Natural killer cell (primary cell): Measurements from ENCODE around the gene MALL. TPM values are rescaled to one million over a fixed set of nuclear protein-coding genes. Genes with fewer than 3 reads are reported as not detected.
"Not testable (repeated sequence)": the region's sequence is repeated elsewhere in the genome, so short reads cannot be mapped to it uniquely, and the experiment has no call there.

Source experiments
- ATAC-seq, 3 donors: fragments of 150-1000 bp in 2 of 3; fragments of 200-7000 bp in 1 of 3; cut with Tn5 transposase; 1 replicate in 1 of 3; 2 replicates in 2 of 3; pipeline ENCODE4 v1.10.0; 2021; ENCODE audit warnings: mild to moderate bottlenecking in 2 of 3, moderate library complexity in 2 of 3
- DNase-seq, 2 donors: peaks; one replicate each; pipeline versions ENCODE4 v3.0.0 to v3.0.0-alpha.2; 2013 to 2021; ENCODE audit warnings: mixed read lengths in 1 of 2
- H3K27ac ChIP-seq: one replicate; pipeline ENCODE4 v1.5.1; 2013; ENCODE audit warnings: mild to moderate bottlenecking, low read length
- H3K27me3 ChIP-seq: one replicate; pipeline ENCODE4 v1.6.1; 2013; ENCODE audit warnings: low read length; ENCODE audit not compliant: control insufficient read depth, insufficient read depth
- H3K36me3 ChIP-seq: one replicate; pipeline ENCODE4 v1.6.1; 2013; ENCODE audit warnings: low read length; ENCODE audit not compliant: control insufficient read depth, insufficient read depth
- H3K4me1 ChIP-seq: one replicate; pipeline ENCODE4 v1.6.1; 2013; ENCODE audit warnings: low read length; ENCODE audit not compliant: control insufficient read depth, insufficient read depth
- H3K4me3 ChIP-seq: one replicate; pipeline ENCODE4 v1.5.1; 2013; ENCODE audit warnings: low read length
- H3K9me3 ChIP-seq: one replicate; pipeline ENCODE4 v1.6.1; 2013; ENCODE audit warnings: low read length; ENCODE audit not compliant: control insufficient read depth, insufficient read depth
- H3K27ac Mint-ChIP-seq, 2 donors: one replicate each; pipeline ENCODE4 v1.8.0; 2022; ENCODE audit warnings: mild to moderate bottlenecking in 2 of 2, mixed read lengths in 2 of 2, moderate library complexity in 1 of 2
- H3K27me3 Mint-ChIP-seq, 2 donors: one replicate each; pipeline ENCODE4 v1.8.0; 2022; ENCODE audit warnings: low read depth in 2 of 2, mixed read lengths in 2 of 2
- H3K36me3 Mint-ChIP-seq: one replicate; pipeline ENCODE4 v1.8.0; 2022; ENCODE audit warnings: mixed read lengths
- H3K4me1 Mint-ChIP-seq, 2 donors: one replicate each; pipeline ENCODE4 v1.8.0; 2022; ENCODE audit warnings: mixed read lengths in 2 of 2
- H3K4me3 Mint-ChIP-seq: one replicate; pipeline ENCODE4 v1.8.0; 2022; ENCODE audit warnings: mild to moderate bottlenecking, moderate library complexity, mixed read lengths
- H3K9me3 Mint-ChIP-seq, 2 donors: one replicate each; pipeline ENCODE4 v1.8.0; 2022; ENCODE audit warnings: mixed read lengths in 2 of 2
- WGBS: methylation state at CpG from one replicate; pipeline ENCODE4 v1.1.7; 2013; ENCODE audit warnings: missing lambda C conversion rate; ENCODE audit not compliant: insufficient coverage; 5-methylcytosine and 5-hydroxymethylcytosine counted together
- intact Hi-C: fragments of 100-400 bp; cut with micrococcal nuclease; formaldehyde crosslinking; loops from one replicate; pipeline ENCODE4 v1.14.2; 2022
- total RNA-seq, 4 donors: library from RNA; stranded (reverse); fragments of 120-200 nt in 1 of 4; gene quantifications; one replicate each; pipeline versions ENCODE4 v1.2.3 to v1.2.4, GENCODE V29; 2013 to 2022
- TF ChIP-seq, protein P1 (sequence below): fragments of 200-600 bp; IDR thresholded peaks from one replicate; pipeline ENCODE4 v1.8.0; 2022; ENCODE audit warnings: antibody characterized with exemption

Gene MALL
- total RNA-seq, 3 donors from 2014 or later (not counting 1 experiment from before 2014, with no cell fraction given), result not detected

DNA sequence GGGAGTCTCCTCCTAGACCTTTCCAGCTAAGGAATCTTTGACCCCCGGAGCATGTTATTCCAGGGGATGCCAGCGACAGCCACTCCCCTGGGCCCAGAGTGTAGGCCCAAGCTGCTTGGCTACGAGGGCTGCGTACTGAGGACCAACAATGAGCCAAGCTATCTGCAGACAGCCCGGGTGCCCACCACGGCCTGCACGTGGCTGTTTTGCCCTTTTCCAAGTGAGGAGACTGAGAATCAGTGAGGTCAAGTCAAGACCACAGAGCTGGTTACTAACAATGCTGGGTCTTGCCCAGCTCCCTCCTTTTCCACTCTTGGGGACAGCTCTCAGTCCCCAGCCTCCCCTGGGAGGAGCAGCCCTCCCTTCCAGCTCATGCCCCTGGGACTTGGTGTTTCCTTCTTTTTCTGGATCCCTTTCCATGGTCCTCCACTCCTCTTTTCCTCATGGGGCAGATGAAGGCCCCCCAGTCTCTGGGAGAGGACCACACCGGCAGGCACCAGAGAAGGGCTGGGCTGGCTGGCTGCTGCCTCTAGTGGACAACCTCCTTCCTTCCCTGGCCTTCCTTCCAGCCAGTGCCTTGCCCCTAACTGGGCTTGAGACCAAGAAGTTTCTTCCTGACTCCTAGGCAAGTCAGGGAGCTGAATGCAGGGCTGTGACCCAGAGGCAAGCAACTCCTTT, 550 bp upstream of the MALL start:
- H3K36me3 ChIP-seq, result no peaks in the 10 kb centered on the region
- H3K27ac Mint-ChIP-seq, result no peak overlapping the region
- peaks cover 13% of the 10 kb centered on the region for H3K27me3 ChIP-seq
- DNase-seq (no peak), ATAC-seq (no peak)
- H3K9me3 ChIP-seq, result no peaks in the 10 kb centered on the region
- H3K27ac ChIP-seq, result no peak overlapping the region
- TF ChIP-seq, protein P1, sequence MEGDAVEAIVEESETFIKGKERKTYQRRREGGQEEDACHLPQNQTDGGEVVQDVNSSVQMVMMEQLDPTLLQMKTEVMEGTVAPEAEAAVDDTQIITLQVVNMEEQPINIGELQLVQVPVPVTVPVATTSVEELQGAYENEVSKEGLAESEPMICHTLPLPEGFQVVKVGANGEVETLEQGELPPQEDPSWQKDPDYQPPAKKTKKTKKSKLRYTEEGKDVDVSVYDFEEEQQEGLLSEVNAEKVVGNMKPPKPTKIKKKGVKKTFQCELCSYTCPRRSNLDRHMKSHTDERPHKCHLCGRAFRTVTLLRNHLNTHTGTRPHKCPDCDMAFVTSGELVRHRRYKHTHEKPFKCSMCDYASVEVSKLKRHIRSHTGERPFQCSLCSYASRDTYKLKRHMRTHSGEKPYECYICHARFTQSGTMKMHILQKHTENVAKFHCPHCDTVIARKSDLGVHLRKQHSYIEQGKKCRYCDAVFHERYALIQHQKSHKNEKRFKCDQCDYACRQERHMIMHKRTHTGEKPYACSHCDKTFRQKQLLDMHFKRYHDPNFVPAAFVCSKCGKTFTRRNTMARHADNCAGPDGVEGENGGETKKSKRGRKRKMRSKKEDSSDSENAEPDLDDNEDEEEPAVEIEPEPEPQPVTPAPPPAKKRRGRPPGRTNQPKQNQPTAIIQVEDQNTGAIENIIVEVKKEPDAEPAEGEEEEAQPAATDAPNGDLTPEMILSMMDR, result no peak
- peaks cover 44 to 72% of the 10 kb centered on the region in 2 donors for H3K27me3 Mint-ChIP-seq
- no peak overlapping the region for H3K4me3 ChIP-seq
- peaks cover 7% of the 10 kb centered on the region for H3K36me3 Mint-ChIP-seq
- H3K4me1 Mint-ChIP-seq, result no peaks in the 10 kb centered on the region
- WGBS, result 23% methylated on average over 8 of the region's 8 CpGs
- no peaks in the 10 kb centered on the region for H3K4me1 ChIP-seq
- H3K4me3 Mint-ChIP-seq, result no peak overlapping the region
- intact Hi-C loops, result no loop called here
- peaks cover 0 to 2% of the 10 kb centered on the region in 2 donors for H3K9me3 Mint-ChIP-seq

DNA sequence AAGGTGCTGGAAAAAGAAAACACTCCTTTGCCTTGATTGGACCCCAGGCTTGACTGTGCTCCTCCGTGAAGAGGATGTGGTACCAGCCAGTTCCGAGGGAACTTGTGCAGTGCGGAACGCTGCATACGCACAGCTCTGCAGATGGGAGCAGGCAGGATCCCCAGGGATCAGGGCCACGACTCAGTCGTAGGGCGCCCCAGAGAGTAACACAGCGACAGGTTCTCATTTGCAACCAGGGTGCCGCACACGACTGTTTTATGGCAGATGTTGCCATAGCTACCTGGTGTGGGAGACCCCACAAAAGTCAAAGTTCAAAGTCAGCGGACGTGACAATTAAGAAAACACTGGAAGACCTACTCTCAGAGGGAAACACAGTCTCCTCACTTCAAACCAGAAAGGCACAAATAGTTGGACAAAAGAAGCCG, 779 bp downstream of the MALL start:
- Histone ChIP-seq H3K27ac (no peak overlapping the region), H3K4me3 (no peak overlapping the region), H3K27me3 (peaks cover 13% of the 10 kb centered on the region), H3K4me1 (no peaks in the 10 kb centered on the region), H3K9me3 (no peaks in the 10 kb centered on the region), H3K36me3 (no peaks in the 10 kb centered on the region)
- TF ChIP-seq, protein P1, result no peak
- H3K27ac Mint-ChIP-seq, result no peak overlapping the region
- H3K4me3 Mint-ChIP-seq, result no peak overlapping the region
- DNase-seq (no peak), ATAC-seq (no peak)
- H3K9me3 Mint-ChIP-seq, result peaks cover 0 to 2% of the 10 kb centered on the region in 2 donors
- peaks cover 49 to 83% of the 10 kb centered on the region in 2 donors for H3K27me3 Mint-ChIP-seq
- WGBS, result 95% methylated on average over 14 of the region's 14 CpGs
- intact Hi-C loops, result no loop called here
- peaks cover 7% of the 10 kb centered on the region for H3K36me3 Mint-ChIP-seq
- no peaks in the 10 kb centered on the region for H3K4me1 Mint-ChIP-seq

GRCh38 chr2:110113961-110114591, 1.5 kb downstream of the MALL start:
- no peaks in the 10 kb centered on the region for H3K4me1 ChIP-seq
- Mint-ChIP-seq H3K9me3 (peaks cover 0 to 2% of the 10 kb centered on the region in 2 donors), H3K4me3 (no peak overlapping the region), H3K27me3 (peaks cover 50 to 79% of the 10 kb centered on the region in 2 donors), H3K36me3 (peaks cover 7% of the 10 kb centered on the region), H3K27ac (no peak overlapping the region), H3K4me1 (no peaks in the 10 kb centered on the region)
- ATAC-seq (no peak), DNase-seq (no peak)
- intact Hi-C loops, result no loop called here
- H3K9me3 ChIP-seq, result no peaks in the 10 kb centered on the region
- H3K36me3 ChIP-seq, result no peaks in the 10 kb centered on the region
- no peak overlapping the region for H3K4me3 ChIP-seq
- H3K27ac ChIP-seq, result no peak overlapping the region
- TF ChIP-seq, protein P1, result no peak
- peaks cover 13% of the 10 kb centered on the region for H3K27me3 ChIP-seq
- 61% methylated on average over 8 of the region's 8 CpGs for WGBS

DNA sequence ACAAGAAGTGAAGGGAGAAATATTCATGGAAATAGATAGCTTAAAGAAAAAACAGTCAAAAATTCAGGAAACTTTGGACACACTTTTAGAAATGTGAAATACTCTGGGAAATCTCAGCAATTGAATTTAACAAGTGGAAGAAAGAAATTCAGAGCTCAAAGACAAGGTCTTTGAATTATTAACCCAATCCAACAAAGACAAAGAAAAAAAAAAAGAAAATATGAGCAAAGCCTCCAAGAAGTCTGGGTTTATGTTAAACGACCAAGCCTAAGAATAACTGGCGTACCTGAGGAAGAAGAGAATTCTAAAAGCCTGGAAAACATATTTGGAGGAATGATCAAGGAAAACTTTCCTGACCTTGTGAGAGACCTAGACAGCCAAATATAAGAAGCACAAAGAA, 7.3 kb downstream of the MALL start:
- WGBS, result 97% methylated on average over 2 of the region's 2 CpGs
- intact Hi-C loops, result not testable (repeated sequence)

More for the DNA sequence above, 7.3 kb downstream of the MALL start:
- not testable (repeated sequence) for H3K4me1 Mint-ChIP-seq, H3K4me3 ChIP-seq, DNase-seq, H3K9me3 ChIP-seq, H3K27ac ChIP-seq, H3K36me3 Mint-ChIP-seq, H3K9me3 Mint-ChIP-seq, H3K36me3 ChIP-seq, H3K27ac Mint-ChIP-seq, ATAC-seq, H3K4me3 Mint-ChIP-seq, H3K4me1 ChIP-seq, H3K27me3 ChIP-seq
- H3K27me3 Mint-ChIP-seq, result peaks cover 25 to 74% of the 10 kb centered on the region in 2 donors
